Uterus (tissue), 4 donors: ENCODE results near the gene GRIN2B. TPM values are rescaled to one million over a fixed set of nuclear protein-coding genes. Genes with fewer than 3 reads are reported as not detected.

Experiments
- DNase-seq, 2 donors: peaks; one replicate each; pipeline ENCODE4 v3.0.0-alpha.2; 2019 to 2020
- H3K27ac ChIP-seq, 2 donors: fragments of 200-600 bp; sonication (generic); 1 replicate in 1 of 2; 2 replicates in 1 of 2; pipeline ENCODE4 v1.5.1; 2016 to 2018
- H3K27me3 ChIP-seq, 2 donors: fragments of 200-600 bp; sonication (generic); one replicate each; pipeline ENCODE4 v1.5.1; 2018 to 2019; ENCODE audit warnings: control low read depth in 1 of 2
- H3K36me3 ChIP-seq, 2 donors: fragments of 200-600 bp; sonication (generic); one replicate each; pipeline ENCODE4 v1.5.1; 2019; ENCODE audit warnings: control low read depth in 1 of 2
- H3K4me1 ChIP-seq, 2 donors: fragments of 200-600 bp; sonication (generic); one replicate each; pipeline ENCODE4 v1.5.1; 2018 to 2019; ENCODE audit warnings: control low read depth in 1 of 2
- H3K4me3 ChIP-seq, 2 donors: fragments of 200-600 bp; sonication (generic); 1 replicate in 1 of 2; 2 replicates in 1 of 2; pipeline ENCODE4 v1.5.1; 2018 to 2019; ENCODE audit warnings: mild to moderate bottlenecking in 1 of 2
- H3K9me3 ChIP-seq, 2 donors: fragments of 200-600 bp; sonication (generic); one replicate each; pipeline ENCODE4 v1.5.1; 2019; ENCODE audit warnings: control low read depth in 1 of 2
- CTCF ChIP-seq, 4 experiments: fragments of 200-600 bp in 2 of 4; fragments of 450-650 bp in 2 of 4; sonication (generic) in 2 of 4; IDR thresholded peaks; one replicate each; pipeline ENCODE4 v1.5.1; 2016 to 2019; ENCODE audit warnings: antibody characterized with exemption in 4 of 4, mild to moderate bottlenecking in 2 of 4, moderate library complexity in 1 of 4
- POLR2A ChIP-seq, 2 donors: fragments of 450-650 bp; IDR thresholded peaks; one replicate each; pipeline ENCODE4 v1.6.1; 2016; ENCODE audit warnings: antibody characterized with exemption in 2 of 2, mild to moderate bottlenecking in 1 of 2, moderate library complexity in 1 of 2
- intact Hi-C: fragments of 100-400 bp; cut with DNase I; formaldehyde crosslinking; loops from one replicate; pipeline ENCODE4 v1.15.1; 2023; ENCODE audit warnings: low total_unique reads
- total RNA-seq, 4 donors: library from RNA; depleted of rRNA in 3 of 4; stranded (reverse); fragments of >200 nt in 3 of 4; gene quantifications; one replicate each; pipeline versions ENCODE4 v1.1.0 to v1.2.4, GENCODE V29; 2014 to 2023
- donor health status: DM: yes; HTN: yes; CAD: no.

GRIN2B gene
- total RNA-seq, 4 donors from 2014 or later, result under 0.01 to 0.07 TPM; not detected in 2

GRCh38 chr12:13973996-13974395 lies 7.4 kb downstream of the GRIN2B start:
- intact Hi-C loops, result no loop called here
- Histone ChIP-seq H3K27ac (no peak overlapping the region), H3K27me3 (no peaks in the 10 kb centered on the region), H3K4me1 (no peaks in the 10 kb centered on the region), H3K9me3 (no peaks in the 10 kb centered on the region), H3K4me3 (no peak overlapping the region), H3K36me3 (no peaks in the 10 kb centered on the region)
- DNase-seq, result no peak
- TF ChIP-seq CTCF (IDR thresholded peaks at IDR 0.05), result no peak
- TF ChIP-seq POLR2A (IDR thresholded peaks at IDR 0.05), result no peak

DNA sequence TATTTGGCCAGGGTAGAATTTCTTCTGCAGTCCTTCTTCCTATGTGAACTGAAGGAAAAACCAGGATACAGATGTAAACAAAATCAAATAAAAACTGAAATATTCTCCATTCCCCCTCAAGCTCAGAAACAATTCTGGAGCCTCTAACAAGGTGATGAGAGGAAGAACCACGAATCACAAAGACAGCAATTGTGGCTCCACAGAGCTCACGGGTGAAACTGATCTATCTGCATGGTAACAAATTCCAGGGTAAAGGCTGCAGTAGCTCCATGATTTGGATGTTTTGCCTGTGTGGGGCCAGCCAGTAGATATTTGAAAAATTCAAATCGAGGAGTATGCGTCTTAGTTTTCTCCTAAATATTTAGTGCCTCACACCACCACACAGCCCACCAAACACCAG lies 10.6 kb downstream of the GRIN2B start:
- intact Hi-C loops, result no loop called here
- no peaks in the 10 kb centered on the region for H3K36me3 ChIP-seq
- no peak for TF ChIP-seq POLR2A (IDR thresholded peaks at IDR 0.05)
- no peak for TF ChIP-seq CTCF (IDR thresholded peaks at IDR 0.05)
- H3K4me3 ChIP-seq, result no peak overlapping the region
- H3K4me1 ChIP-seq, result no peaks in the 10 kb centered on the region
- H3K27ac ChIP-seq, result no peak overlapping the region
- H3K9me3 ChIP-seq, result no peaks in the 10 kb centered on the region
- no peak for DNase-seq
- H3K27me3 ChIP-seq, result no peaks in the 10 kb centered on the region

GRCh38 chr12:13968281-13968680 lies 13.1 kb downstream of the GRIN2B start:
- TF ChIP-seq POLR2A (IDR thresholded peaks at IDR 0.05), result no peak
- TF ChIP-seq CTCF (IDR thresholded peaks at IDR 0.05), result no peak
- intact Hi-C loops, result no loop called here
- Histone ChIP-seq H3K4me3 (no peak overlapping the region), H3K27me3 (no peaks in the 10 kb centered on the region), H3K4me1 (no peaks in the 10 kb centered on the region), H3K36me3 (no peaks in the 10 kb centered on the region), H3K27ac (no peak overlapping the region), H3K9me3 (no peaks in the 10 kb centered on the region)
- DNase-seq, result no peak

DNA sequence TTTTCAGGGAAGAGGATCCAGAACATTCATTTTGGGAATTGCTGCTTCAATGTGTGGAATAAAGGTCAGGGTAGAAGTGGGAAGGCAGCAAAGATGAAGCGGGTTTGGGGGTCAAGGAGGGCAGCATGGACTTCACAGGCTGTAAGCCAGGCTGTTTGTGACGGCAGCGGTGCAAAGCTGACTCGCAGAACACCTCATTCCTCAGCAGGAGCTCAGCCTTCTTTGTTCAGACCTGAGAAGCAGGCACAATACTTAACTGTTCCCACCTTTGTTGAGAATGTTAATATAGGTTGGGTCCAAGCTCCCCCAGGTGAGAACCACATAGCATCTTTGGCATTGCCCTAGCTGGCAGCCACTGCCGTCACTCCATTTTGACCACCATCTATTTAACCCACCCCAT lies 16.7 kb downstream of the GRIN2B start:
- intact Hi-C loops, result no loop called here
- TF ChIP-seq CTCF (IDR thresholded peaks at IDR 0.05) (no peak), POLR2A (IDR thresholded peaks at IDR 0.05) (no peak)

GRCh38 chr12:13962699-13963098 lies 18.7 kb downstream of the GRIN2B start:
- H3K27ac ChIP-seq, result no peak overlapping the region
- no peaks in the 10 kb centered on the region for H3K9me3 ChIP-seq
- no peak for TF ChIP-seq CTCF (IDR thresholded peaks at IDR 0.05)
- no peak for TF ChIP-seq POLR2A (IDR thresholded peaks at IDR 0.05)
- H3K4me3 ChIP-seq, result no peak overlapping the region
- no peak for DNase-seq
- no peaks in the 10 kb centered on the region for H3K4me1 ChIP-seq
- H3K27me3 ChIP-seq, result no peaks in the 10 kb centered on the region
- no peaks in the 10 kb centered on the region for H3K36me3 ChIP-seq
- intact Hi-C loops, result no loop called here

More for the DNA sequence above, 16.7 kb downstream of the GRIN2B start:
- H3K4me1 ChIP-seq, result no peaks in the 10 kb centered on the region
- H3K36me3 ChIP-seq, result no peaks in the 10 kb centered on the region
- H3K27me3 ChIP-seq, result no peaks in the 10 kb centered on the region
- H3K27ac ChIP-seq, result no peak overlapping the region
- H3K9me3 ChIP-seq, result no peaks in the 10 kb centered on the region
- no peak overlapping the region for H3K4me3 ChIP-seq
- DNase-seq, result no peak
